GM12878 (cell line): Measurements from ENCODE around the gene CTNNB1. TPM values are rescaled to one million over a fixed set of nuclear protein-coding genes. Genes with fewer than 3 reads are reported as not detected.

Experiments
- ATAC-seq: fragments of 200-7000 bp; cut with Tn5 transposase; 3 replicates; pipeline ENCODE4 v1.9.1; 2020; ENCODE audit warnings: mild to moderate bottlenecking, moderate library complexity
- BruUV-seq: library from RNA; stranded (reverse); fragments of 400-500 nt; replicated peaks from 2 replicates; lab custom pipeline; 2021; lab: Mats Ljungman, UMichigan
- CTCF ChIA-PET: fragments of 300-600 bp; sonication (Branson Sonifier 250); formaldehyde crosslinking; extraction: SDS; loops from one replicate; lab custom pipeline; 2021; ENCODE audit warnings: inconsistent platforms; lab: Yijun Ruan, JAX
- POLR2A ChIA-PET: fragments of 350-600 bp; formaldehyde crosslinking; extraction: SDS; loops from one replicate; lab custom pipeline; 2021; ENCODE audit warnings: inconsistent platforms; lab: Charles Lee
- RAD21 ChIA-PET: fragments of 300-600 bp; sonication (Branson Sonifier 250); formaldehyde crosslinking; loops from one replicate; lab custom pipeline; 2023; ENCODE audit warnings: antibody characterized with exemption; ENCODE audit not compliant: unreplicated experiment; lab: Charles Lee
- SMC1A ChIA-PET: fragments of 300-600 bp; sonication (Branson Sonifier 250); formaldehyde crosslinking; loops from one replicate; lab custom pipeline; 2023; ENCODE audit not compliant: unreplicated experiment, uncharacterized antibody; lab: Charles Lee
- DNase-seq: peaks from one replicate; pipeline ENCODE4 v3.0.0-alpha.2; 2011; ENCODE audit warnings: low read depth, low spot score
- FAIRE-seq: peaks from 3 replicates; lab custom pipeline; 2011; peaks lifted over from hg19 to GRCh38; lab: Jason Lieb, UNC
- H2AFZ ChIP-seq: 2 replicates; pipeline ENCODE4 v1.6.0; 2011; ENCODE audit warnings: low read depth, low read length, control low read depth; ENCODE audit not compliant: control insufficient read depth
- H3K27ac ChIP-seq: 2 replicates; pipeline ENCODE4 v1.5.1; 2011; ENCODE audit warnings: control low read depth; ENCODE audit not compliant: control insufficient read depth, insufficient read depth
- H3K27me3 ChIP-seq, 2 experiments: replicated peaks in 1 of 2; 2 replicates each; pipeline versions ENCODE4 v1.6.0 to v1.6.1; 2011; ENCODE audit warnings: low read length in 1 of 2; ENCODE audit not compliant: control insufficient read depth in 2 of 2, insufficient read depth in 2 of 2
- H3K36me3 ChIP-seq, 2 experiments: 2 replicates each; pipeline ENCODE4 v1.5.1; 2011; ENCODE audit warnings: low read length in 1 of 2; ENCODE audit not compliant: control insufficient read depth in 2 of 2, insufficient read depth in 2 of 2
- H3K4me1 ChIP-seq: 2 replicates; pipeline ENCODE4 v1.6.1; 2011; ENCODE audit warnings: mild to moderate bottlenecking, low read length, moderate library complexity, mixed read lengths; ENCODE audit not compliant: control insufficient read depth, insufficient read depth
- H3K4me2 ChIP-seq: 2 replicates; pipeline ENCODE4 v1.6.0; 2011; ENCODE audit warnings: control low read depth; ENCODE audit not compliant: control insufficient read depth, insufficient read depth
- H3K4me3 ChIP-seq: fragments of 200-600 bp; sonication (generic); 2 replicates; pipeline ENCODE4 v1.5.1; 2016
- H3K79me2 ChIP-seq: 2 replicates; pipeline ENCODE4 v1.6.0; 2011; ENCODE audit warnings: low read length; ENCODE audit not compliant: control insufficient read depth, insufficient read depth
- H3K9ac ChIP-seq: 2 replicates; pipeline ENCODE4 v1.8.0; 2011; ENCODE audit warnings: low read length, control low read depth, mixed read lengths; ENCODE audit not compliant: control insufficient read depth, insufficient read depth
- H3K9me3 ChIP-seq: replicated peaks from 3 replicates; pipeline ENCODE4 v1.5.1; 2011; ENCODE audit warnings: mild to moderate bottlenecking, low read length; ENCODE audit not compliant: control insufficient read depth, insufficient read depth
- H4K20me1 ChIP-seq: 2 replicates; pipeline ENCODE4 v1.6.0; 2011; ENCODE audit not compliant: control insufficient read depth, insufficient read depth
- BCL11A ChIP-seq: IDR thresholded peaks from 2 replicates; pipeline ENCODE4 v1.6.1; 2011; ENCODE audit warnings: low read depth, low read length
- CHD1 ChIP-seq: IDR thresholded peaks from 2 replicates; pipeline ENCODE4 v1.6.1; 2012; ENCODE audit warnings: low read depth, low read length, improper control_type of control experiment
- FOXK2 ChIP-seq: fragments of 450-650 bp; IDR thresholded peaks from 2 replicates; pipeline ENCODE4 v1.6.1; 2017; ENCODE audit warnings: mild to moderate bottlenecking, moderate library complexity
- HDGF ChIP-seq: fragments of 450-650 bp; IDR thresholded peaks from 2 replicates; pipeline ENCODE4 v1.6.1; 2016; ENCODE audit warnings: antibody characterized with exemption
- JUNB ChIP-seq: IDR thresholded peaks from 2 replicates; pipeline ENCODE4 v1.6.1; 2016; ENCODE audit warnings: antibody characterized with exemption, mild to moderate bottlenecking
- KAT2A ChIP-seq: conservative IDR thresholded peaks from 2 replicates; pipeline ENCODE4 v1.6.1; 2011; ENCODE audit warnings: low read depth, low read length; ENCODE audit not compliant: control insufficient read depth
- MYC ChIP-seq: IDR thresholded peaks from 2 replicates; pipeline ENCODE4 v1.6.1; 2011; ENCODE audit warnings: mild to moderate bottlenecking, low read length, moderate library complexity, inconsistent platforms; ENCODE audit not compliant: insufficient read depth, insufficient replicate concordance, insufficient read length, severe bottlenecking
- RAD21 ChIP-seq: IDR thresholded peaks from 2 replicates; pipeline ENCODE4 v1.6.1; 2011; ENCODE audit warnings: mild to moderate bottlenecking, low read depth, low read length, moderate library complexity; ENCODE audit not compliant: insufficient read depth
- TBL1XR1 ChIP-seq: IDR thresholded peaks from 2 replicates; pipeline ENCODE4 v1.6.1; 2012; ENCODE audit warnings: low read depth, low read length, improper control_type of control experiment
- ZNF217 ChIP-seq: fragments of 450-650 bp; IDR thresholded peaks from 2 replicates; pipeline ENCODE4 v1.6.1; 2017; ENCODE audit warnings: antibody characterized with exemption, mild to moderate bottlenecking
- ZNF622 ChIP-seq: fragments of 450-650 bp; IDR thresholded peaks from 2 replicates; pipeline ENCODE4 v1.6.1; 2017; ENCODE audit warnings: mild to moderate bottlenecking, inconsistent platforms
- WGBS: methylation state at CpG from one replicate; pipeline ENCODE4 v1.1.6; 2016; ENCODE audit warnings: low lambda C conversion rate; ENCODE audit not compliant: insufficient replicate concordance, insufficient coverage; ENCODE audit errors: missing lambda C conversion rate; 5-methylcytosine and 5-hydroxymethylcytosine counted together
- in situ Hi-C: fragments of 300-500 bp; cut with MboI; formaldehyde crosslinking; loops from 9 replicates; pipeline ENCODE4 v1.14.3; 2018; ENCODE audit warnings: mixed read lengths
- intact Hi-C: fragments of 100-400 bp; cut with micrococcal nuclease; formaldehyde crosslinking; loops from one replicate; pipeline ENCODE4 v1.14.2; 2022; ENCODE audit not compliant: unreplicated experiment
- polyA plus RNA-seq, 11 experiments: library from polyadenylated mRNA; depleted of rRNA in 4 of 11; unstranded in 6 of 11; stranded (reverse) in 5 of 11; fragments of >200 nt; fragmentation: Nextera tagmentation in 4 of 11; fragmentation: Illumina TruSeq in 1 of 11; extraction: Ambion mirVana in 4 of 11; extraction: Trizol in 1 of 11; gene quantifications; 1 replicate in 1 of 11; 2 replicates in 10 of 11; pipeline versions ENCODE4 v1.2.1 to v1.2.3, GENCODE V29; 2011 to 2016; ENCODE audit warnings: inconsistent platforms in 2 of 11, missing spikeins in 2 of 11, low read depth in 1 of 11
- total RNA-seq, 4 experiments: library from RNA; depleted of rRNA in 3 of 4; stranded (reverse); fragments of >200 nt in 3 of 4; fragmentation: Illumina TruSeq in 1 of 4; extraction: Trizol in 1 of 4; gene quantifications; 2 replicates each; pipeline versions ENCODE4 v1.2.1 to v1.2.3, GENCODE V29; 2013 to 2021
- TF ChIP-seq, protein P1 (sequence below): IDR thresholded peaks from 2 replicates; pipeline ENCODE4 v1.6.1; 2011; ENCODE audit warnings: borderline replicate concordance, low read depth, mild to moderate bottlenecking, moderate library complexity, mixed read lengths, low read length; ENCODE audit not compliant: insufficient read depth; ENCODE audit errors: extremely low read length
- TF ChIP-seq, protein P2 (sequence below): IDR thresholded peaks from 2 replicates; pipeline ENCODE4 v1.6.1; 2012; ENCODE audit warnings: mild to moderate bottlenecking, low read depth, low read length
- TF ChIP-seq, protein P3 (sequence below): fragments of 450-650 bp; IDR thresholded peaks from 2 replicates; pipeline ENCODE4 v1.6.1; 2018; ENCODE audit warnings: mild to moderate bottlenecking, low read depth, moderate library complexity; ENCODE audit not compliant: partially characterized antibody

CTNNB1 gene
- total and polyA plus RNA-seq, 10 of the 15 experiments (the other 5 are each of a cell fraction or from before 2014, with no cell fraction given) = 30.4 to 217 (median 138) TPM

DNA sequence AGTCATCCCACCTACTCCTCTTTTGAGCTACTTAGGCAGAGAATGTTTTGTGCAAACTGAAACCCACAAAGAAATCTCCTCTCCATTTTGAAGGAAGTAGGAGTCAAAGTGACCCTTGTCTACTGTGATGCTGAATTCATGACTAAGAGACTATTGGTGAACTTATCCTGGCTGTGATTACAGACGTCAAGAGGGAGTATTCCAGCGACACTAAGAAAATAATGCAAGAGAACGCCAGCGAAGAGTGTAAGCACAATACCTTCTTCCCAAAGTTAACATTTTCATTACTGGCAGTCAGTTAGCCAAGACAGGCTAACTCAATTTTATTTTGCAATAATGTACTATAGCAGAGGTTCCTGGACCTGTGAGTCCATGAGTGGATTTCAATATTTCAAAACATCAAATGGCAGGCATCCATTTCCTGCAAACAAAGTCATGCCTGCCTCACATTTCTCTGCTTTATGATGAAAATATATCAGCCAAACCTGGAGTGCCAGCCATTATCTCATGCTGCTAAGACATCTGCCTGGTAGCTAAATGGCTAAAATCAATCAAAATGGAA lies 59.0 kb downstream of the CTNNB1 start:
- TF ChIP-seq KAT2A (no peak), ZNF217 (no peak), HDGF (no peak), BCL11A (no peak), ZNF622 (no peak), CHD1 (no peak), MYC (no peak), FOXK2 (no peak), JUNB (no peak), RAD21 (no peak), TBL1XR1 (no peak)
- TF ChIP-seq, protein P1, sequence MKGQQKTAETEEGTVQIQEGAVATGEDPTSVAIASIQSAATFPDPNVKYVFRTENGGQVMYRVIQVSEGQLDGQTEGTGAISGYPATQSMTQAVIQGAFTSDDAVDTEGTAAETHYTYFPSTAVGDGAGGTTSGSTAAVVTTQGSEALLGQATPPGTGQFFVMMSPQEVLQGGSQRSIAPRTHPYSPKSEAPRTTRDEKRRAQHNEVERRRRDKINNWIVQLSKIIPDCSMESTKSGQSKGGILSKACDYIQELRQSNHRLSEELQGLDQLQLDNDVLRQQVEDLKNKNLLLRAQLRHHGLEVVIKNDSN = no peak
- TF ChIP-seq, protein P2, sequence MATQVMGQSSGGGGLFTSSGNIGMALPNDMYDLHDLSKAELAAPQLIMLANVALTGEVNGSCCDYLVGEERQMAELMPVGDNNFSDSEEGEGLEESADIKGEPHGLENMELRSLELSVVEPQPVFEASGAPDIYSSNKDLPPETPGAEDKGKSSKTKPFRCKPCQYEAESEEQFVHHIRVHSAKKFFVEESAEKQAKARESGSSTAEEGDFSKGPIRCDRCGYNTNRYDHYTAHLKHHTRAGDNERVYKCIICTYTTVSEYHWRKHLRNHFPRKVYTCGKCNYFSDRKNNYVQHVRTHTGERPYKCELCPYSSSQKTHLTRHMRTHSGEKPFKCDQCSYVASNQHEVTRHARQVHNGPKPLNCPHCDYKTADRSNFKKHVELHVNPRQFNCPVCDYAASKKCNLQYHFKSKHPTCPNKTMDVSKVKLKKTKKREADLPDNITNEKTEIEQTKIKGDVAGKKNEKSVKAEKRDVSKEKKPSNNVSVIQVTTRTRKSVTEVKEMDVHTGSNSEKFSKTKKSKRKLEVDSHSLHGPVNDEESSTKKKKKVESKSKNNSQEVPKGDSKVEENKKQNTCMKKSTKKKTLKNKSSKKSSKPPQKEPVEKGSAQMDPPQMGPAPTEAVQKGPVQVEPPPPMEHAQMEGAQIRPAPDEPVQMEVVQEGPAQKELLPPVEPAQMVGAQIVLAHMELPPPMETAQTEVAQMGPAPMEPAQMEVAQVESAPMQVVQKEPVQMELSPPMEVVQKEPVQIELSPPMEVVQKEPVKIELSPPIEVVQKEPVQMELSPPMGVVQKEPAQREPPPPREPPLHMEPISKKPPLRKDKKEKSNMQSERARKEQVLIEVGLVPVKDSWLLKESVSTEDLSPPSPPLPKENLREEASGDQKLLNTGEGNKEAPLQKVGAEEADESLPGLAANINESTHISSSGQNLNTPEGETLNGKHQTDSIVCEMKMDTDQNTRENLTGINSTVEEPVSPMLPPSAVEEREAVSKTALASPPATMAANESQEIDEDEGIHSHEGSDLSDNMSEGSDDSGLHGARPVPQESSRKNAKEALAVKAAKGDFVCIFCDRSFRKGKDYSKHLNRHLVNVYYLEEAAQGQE = no peak
- TF ChIP-seq, protein P3, sequence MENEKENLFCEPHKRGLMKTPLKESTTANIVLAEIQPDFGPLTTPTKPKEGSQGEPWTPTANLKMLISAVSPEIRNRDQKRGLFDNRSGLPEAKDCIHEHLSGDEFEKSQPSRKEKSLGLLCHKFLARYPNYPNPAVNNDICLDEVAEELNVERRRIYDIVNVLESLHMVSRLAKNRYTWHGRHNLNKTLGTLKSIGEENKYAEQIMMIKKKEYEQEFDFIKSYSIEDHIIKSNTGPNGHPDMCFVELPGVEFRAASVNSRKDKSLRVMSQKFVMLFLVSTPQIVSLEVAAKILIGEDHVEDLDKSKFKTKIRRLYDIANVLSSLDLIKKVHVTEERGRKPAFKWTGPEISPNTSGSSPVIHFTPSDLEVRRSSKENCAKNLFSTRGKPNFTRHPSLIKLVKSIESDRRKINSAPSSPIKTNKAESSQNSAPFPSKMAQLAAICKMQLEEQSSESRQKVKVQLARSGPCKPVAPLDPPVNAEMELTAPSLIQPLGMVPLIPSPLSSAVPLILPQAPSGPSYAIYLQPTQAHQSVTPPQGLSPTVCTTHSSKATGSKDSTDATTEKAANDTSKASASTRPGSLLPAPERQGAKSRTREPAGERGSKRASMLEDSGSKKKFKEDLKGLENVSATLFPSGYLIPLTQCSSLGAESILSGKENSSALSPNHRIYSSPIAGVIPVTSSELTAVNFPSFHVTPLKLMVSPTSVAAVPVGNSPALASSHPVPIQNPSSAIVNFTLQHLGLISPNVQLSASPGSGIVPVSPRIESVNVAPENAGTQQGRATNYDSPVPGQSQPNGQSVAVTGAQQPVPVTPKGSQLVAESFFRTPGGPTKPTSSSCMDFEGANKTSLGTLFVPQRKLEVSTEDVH = no peak

More for the DNA sequence above, 59.0 kb downstream of the CTNNB1 start:
- CTCF ChIA-PET = no interaction called here
- SMC1A ChIA-PET = interaction anchor here (0.6 kb wide), 1 partner anchor 884 kb away, joined by 3 read pairs; no protein-coding TSS in a partner anchor
- POLR2A ChIA-PET = no interaction called here
- Histone ChIP-seq H3K9ac (no peak overlapping the region), H3K9me3 (no peaks in the 10 kb centered on the region), H3K36me3 (no peaks in the 10 kb centered on the region), H3K27ac (no peak overlapping the region), H2AFZ (no peak overlapping the region), H3K4me2 (no peak overlapping the region), H3K4me3 (no peak overlapping the region), H4K20me1 (no peaks in the 10 kb centered on the region), H3K27me3 (no peaks in the 10 kb centered on the region; a peak in 1 of 4 replicates), H3K4me1 (no peaks in the 10 kb centered on the region), H3K79me2 (no peaks in the 10 kb centered on the region)
- RAD21 ChIA-PET = no interaction called here
- BruUV-seq = no TSS peak
- ATAC-seq = no peak
- in situ Hi-C loops (no loop called here), intact Hi-C loops (no loop called here)
- DNase-seq = no peak
- 99% methylated on average over 4 of the region's 4 CpGs for WGBS
- no peak for FAIRE-seq
